GM21717 (cell line): ENCODE data around the gene HSPBP1.
"Not testable (repeated sequence)": the region's sequence is repeated elsewhere in the genome, so short reads cannot be mapped to it uniquely, and the experiment has no call there.

ENCODE experiments used
- ATAC-seq: cut with Tn5 transposase; IDR thresholded peaks from one replicate; pipeline ENCODE4 v1.9.1; 2021; ENCODE audit warnings: mild to moderate bottlenecking, moderate library complexity; ENCODE audit not compliant: unreplicated experiment

Gene HSPBP1

DNA sequence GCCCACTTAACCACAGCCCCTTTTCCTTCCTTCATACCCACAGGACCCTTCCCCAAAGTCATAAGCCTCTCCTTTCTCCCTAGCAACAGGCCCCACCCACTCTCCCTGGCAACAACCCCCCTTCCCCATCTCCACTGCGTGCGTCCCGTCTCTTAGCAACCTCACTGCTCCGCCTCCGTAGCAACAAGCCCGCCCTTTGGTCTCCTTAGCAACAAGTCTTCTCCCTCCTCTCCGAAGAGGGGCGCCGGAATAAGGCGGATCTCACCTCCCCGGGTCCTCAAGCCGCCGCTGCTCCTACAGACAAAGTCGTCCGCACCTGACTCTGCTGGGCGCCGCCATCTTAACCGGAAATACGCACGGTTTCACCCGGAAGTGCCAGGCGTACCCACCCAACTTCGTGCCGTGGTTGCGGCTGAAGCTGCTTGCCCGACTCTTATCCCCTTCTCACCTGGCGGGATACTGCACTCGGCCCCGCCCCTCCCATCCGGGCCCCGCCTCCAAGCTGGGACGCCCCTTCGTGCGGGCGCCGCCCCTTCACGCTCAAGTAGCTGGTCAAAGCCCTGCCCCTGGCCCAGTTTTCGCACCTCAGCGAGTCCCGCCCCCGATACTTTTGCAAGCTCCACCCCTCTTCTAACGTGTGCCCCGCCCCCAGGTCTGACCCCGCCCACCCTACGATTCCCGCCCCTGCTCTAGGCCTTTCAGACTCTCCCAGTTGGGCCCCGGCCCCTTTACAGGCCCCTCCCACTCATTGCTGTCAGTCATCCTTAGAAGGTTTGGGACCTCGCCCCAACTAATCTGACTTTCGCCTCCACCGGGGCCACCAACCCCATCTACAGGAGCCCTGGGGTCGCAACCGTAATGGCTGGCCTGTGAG, at the start of gene HSPBP1:
HSPBP1 (minus strand) TSS at position 341 of the 874 bp plus-strand sequence. CDS start 502 bp downstream, outside the sequence.
- peak; percentile 67 for ATAC-seq

- ATAC-seq = not testable (repeated sequence)
These were observed 48.9 kb upstream of the HSPBP1 start for GRCh38 chr19:55328774-55329318.

GRCh38 chr19:55325172-55325571, 45.3 kb upstream of the HSPBP1 start, which contains the start of gene TMEM150B:
TSS of gene TMEM150B (minus strand) at chr19:55325341. CDS start at chr19:55321036, 4,305 bp downstream.
- ATAC-seq = no peak

GRCh38 chr19:55324662-55325061, 44.8 kb upstream of the HSPBP1 start:
- ATAC-seq = no peak

DNA sequence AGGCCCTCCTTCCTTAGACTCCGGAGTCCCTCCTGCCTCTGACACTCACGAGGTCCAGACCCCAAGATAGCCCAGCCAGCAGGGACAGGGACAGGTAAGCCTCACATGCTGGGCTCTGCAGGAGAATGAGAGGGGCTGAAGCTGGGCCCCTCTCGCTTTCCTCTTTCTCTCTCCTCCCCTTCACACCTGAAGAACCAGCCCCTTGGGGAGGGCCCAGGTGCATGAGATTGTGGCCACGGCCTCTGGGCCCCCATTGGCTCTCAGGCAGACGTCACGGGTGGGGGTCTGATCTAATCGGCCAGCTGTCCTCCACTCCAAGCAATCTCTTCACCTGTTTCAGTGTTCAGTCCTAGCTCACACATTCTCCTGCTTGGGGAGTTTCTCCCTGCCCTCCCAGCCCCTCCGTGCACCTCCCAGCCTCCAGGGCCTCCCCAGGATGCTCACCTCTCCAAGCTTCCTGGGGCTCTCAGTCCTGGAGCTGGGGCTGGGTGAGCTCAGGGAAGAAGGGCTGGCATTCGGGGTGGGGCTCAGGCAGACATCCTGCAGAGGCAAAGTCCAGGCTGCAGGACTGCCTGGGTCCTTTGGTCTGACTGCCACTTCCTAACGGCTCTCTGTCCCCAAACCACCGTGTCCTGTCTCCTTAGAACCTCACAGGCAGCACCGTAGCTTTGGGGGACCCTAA, 42.4 kb upstream of the HSPBP1 start:
- no peak for ATAC-seq

- ATAC-seq = no peak
These were observed 41.7 kb upstream of the HSPBP1 start for GRCh38 chr19:55321466-55322137.

DNA sequence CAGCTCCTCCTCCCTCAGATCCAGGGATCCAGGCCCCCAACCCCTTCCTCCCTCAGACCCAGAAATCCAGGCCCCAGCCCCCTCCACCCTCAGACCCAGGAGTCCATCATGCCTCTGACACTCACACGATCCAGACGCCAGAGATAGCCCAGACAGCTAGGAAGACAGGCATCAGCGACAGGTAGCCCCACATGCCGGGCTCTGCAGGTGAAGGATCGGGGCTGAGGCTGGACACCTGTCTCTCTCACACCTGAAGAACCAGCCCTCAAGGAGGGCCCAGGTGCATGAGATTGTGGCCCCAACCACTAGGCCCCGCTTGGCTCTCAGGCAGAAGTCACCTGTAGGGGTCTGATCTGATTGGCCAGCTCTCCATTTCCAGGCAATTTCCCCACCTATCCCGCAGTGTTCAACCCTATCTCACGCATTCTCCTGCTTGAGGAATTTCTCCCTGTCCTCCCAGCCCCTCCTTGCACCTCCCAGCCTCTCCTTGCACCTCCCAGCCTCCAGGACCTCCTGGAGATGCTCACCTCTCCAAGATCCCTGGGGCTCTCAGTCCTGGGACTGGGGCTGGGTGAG, 41.0 kb upstream of the HSPBP1 start:
- no peak for ATAC-seq

GRCh38 chr19:55319785-55320184, 39.9 kb upstream of the HSPBP1 start:
- no peak for ATAC-seq

GRCh38 chr19:55316646-55317045, 36.7 kb upstream of the HSPBP1 start:
- no peak for ATAC-seq

DNA sequence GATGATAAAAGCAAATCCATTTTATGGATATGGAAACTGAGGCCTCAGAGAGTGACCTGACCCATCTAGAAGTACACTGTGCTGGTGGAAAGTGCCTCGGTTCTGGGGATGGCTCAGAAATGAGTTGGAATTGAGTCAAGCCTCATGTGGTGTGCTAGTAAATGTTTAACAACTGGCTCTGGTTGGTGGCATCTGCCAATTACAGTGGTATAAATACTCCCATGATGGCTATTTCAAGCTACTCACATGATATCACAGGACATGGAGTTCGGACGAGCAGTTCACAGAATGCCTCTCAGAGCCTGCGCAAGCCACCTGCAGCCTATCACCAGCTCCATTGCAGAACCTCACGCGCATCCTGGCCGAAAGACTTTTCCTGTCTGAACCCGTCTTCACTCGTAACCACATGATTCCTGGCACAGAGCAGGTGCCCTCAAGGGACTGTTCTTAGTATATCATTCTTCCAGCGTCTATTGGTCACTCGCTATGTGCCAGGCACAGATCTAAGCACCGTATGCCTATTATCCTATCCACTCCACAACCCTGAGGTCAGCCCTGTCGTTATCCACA, 36.1 kb upstream of the HSPBP1 start:
- ATAC-seq = no peak

DNA sequence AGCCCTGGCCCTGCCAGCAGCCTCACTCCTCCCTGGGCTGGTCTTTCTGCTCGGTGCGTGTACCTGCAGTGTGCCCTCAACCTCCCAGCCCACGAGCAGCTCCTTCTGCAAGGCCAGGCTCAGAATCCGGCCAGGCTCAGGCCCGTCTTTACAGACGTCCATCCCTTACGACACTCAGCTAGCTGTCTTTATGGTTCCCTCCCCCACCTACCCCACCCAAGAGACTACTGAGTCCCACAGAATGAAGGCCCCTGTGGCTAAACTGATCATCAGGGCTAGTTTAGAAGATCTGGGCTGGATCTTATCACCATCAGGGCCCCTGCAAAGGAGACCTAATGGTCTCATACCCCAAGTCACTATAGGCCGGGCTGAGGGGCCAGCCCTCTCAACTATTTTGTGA, 34.5 kb upstream of the HSPBP1 start:
- ATAC-seq = no peak

GRCh38 chr19:55312621-55313512, 33.0 kb upstream of the HSPBP1 start:
- no peak for ATAC-seq

GRCh38 chr19:55311797-55312196, 31.9 kb upstream of the HSPBP1 start:
- no peak for ATAC-seq

- ATAC-seq = no peak
These were observed 31.5 kb upstream of the HSPBP1 start for GRCh38 chr19:55311397-55311796.

- ATAC-seq = no peak
These were observed 30.6 kb upstream of the HSPBP1 start for GRCh38 chr19:55310498-55310897.

- ATAC-seq = no peak
These were observed 29.5 kb upstream of the HSPBP1 start for GRCh38 chr19:55309448-55309847.

GRCh38 chr19:55308281-55308680, 28.4 kb upstream of the HSPBP1 start:
- no peak for ATAC-seq

- no peak for ATAC-seq
These were observed 26.8 kb upstream of the HSPBP1 start for GRCh38 chr19:55306712-55307111.

DNA sequence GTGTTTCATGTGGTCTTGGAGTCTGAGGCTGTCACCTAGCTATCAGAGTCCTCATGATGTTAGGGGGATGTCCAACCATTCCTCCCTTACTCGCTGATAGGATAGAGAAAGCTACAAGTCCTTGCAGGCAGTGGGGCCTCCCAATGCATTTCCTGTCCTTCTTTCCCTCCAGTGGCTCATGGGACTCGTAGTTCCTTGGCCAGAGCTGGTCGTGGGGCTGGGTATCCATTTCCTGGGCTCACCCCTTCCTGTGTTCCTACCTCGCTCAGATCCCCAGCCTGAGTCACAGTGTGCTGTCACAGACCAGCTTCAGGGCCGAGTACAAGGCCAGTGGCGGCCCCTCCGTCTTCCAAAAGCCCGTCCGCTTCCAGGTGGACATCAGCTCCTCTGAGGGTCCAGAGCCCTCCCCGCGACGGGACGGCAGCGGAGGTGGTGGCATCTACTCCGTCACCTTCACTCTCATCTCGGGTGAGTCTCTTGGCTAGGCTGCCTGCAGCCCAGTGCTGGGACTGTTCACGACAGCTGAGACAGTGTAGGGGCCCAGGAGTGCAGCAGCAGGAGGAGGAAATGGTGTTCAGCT, 26.2 kb upstream of the HSPBP1 start:
- no peak for ATAC-seq
